ENCODE measurements around the gene SLC36A1.

SLC36A1 gene

GRCh38 chr5:151463137-151464029 is 16.0 kb downstream of the SLC36A1 start:
- Mint-ChIP-seq H3K27ac (no peak overlapping the region), H3K4me1 (no peaks in the 10 kb centered on the region), H3K27me3 (ENCODE audit: low read depth) (no peaks in the 10 kb centered on the region), H3K36me3 (ENCODE audit: low read depth) (peaks cover 26% of the 10 kb centered on the region), H3K4me3 (no peak overlapping the region), H3K9me3 (no peaks in the 10 kb centered on the region)
- TF ChIP-seq, protein P1, sequence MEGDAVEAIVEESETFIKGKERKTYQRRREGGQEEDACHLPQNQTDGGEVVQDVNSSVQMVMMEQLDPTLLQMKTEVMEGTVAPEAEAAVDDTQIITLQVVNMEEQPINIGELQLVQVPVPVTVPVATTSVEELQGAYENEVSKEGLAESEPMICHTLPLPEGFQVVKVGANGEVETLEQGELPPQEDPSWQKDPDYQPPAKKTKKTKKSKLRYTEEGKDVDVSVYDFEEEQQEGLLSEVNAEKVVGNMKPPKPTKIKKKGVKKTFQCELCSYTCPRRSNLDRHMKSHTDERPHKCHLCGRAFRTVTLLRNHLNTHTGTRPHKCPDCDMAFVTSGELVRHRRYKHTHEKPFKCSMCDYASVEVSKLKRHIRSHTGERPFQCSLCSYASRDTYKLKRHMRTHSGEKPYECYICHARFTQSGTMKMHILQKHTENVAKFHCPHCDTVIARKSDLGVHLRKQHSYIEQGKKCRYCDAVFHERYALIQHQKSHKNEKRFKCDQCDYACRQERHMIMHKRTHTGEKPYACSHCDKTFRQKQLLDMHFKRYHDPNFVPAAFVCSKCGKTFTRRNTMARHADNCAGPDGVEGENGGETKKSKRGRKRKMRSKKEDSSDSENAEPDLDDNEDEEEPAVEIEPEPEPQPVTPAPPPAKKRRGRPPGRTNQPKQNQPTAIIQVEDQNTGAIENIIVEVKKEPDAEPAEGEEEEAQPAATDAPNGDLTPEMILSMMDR (IDR thresholded peaks at IDR 0.05; ENCODE audit: unreplicated experiment in 3 of 3): peak; percentile 39 to 62 (median 50)

- no peaks in the 10 kb centered on the region for H3K9me3 Mint-ChIP-seq
- H3K4me1 Mint-ChIP-seq: no peaks in the 10 kb centered on the region
- TF ChIP-seq, protein P1 (IDR thresholded peaks at IDR 0.05; ENCODE audit: unreplicated experiment in 3 of 3): no peak
- H3K36me3 Mint-ChIP-seq (ENCODE audit: low read depth): peaks cover 26% of the 10 kb centered on the region
- H3K27ac Mint-ChIP-seq: no peak overlapping the region
- no peaks in the 10 kb centered on the region for H3K27me3 Mint-ChIP-seq (ENCODE audit: low read depth)
- no peak overlapping the region for H3K4me3 Mint-ChIP-seq
Measured at GRCh38 chr5:151464101-151464500, 16.7 kb downstream of the SLC36A1 start.

GRCh38 chr5:151465476-151465875 is 18.1 kb downstream of the SLC36A1 start:
- Mint-ChIP-seq H3K4me1 (no peaks in the 10 kb centered on the region), H3K36me3 (ENCODE audit: low read depth) (peaks cover 26% of the 10 kb centered on the region), H3K4me3 (no peak overlapping the region), H3K27me3 (ENCODE audit: low read depth) (no peaks in the 10 kb centered on the region), H3K9me3 (no peaks in the 10 kb centered on the region), H3K27ac (no peak overlapping the region)
- TF ChIP-seq, protein P1 (IDR thresholded peaks at IDR 0.05; ENCODE audit: unreplicated experiment in 3 of 3): no peak

- no peaks in the 10 kb centered on the region for H3K27me3 Mint-ChIP-seq (ENCODE audit: low read depth)
- H3K36me3 Mint-ChIP-seq (ENCODE audit: low read depth): peaks cover 30% of the 10 kb centered on the region
- TF ChIP-seq, protein P1 (IDR thresholded peaks at IDR 0.05; ENCODE audit: unreplicated experiment in 3 of 3): no peak
- no peak overlapping the region for H3K27ac Mint-ChIP-seq
- H3K4me3 Mint-ChIP-seq: no peak overlapping the region
- no peaks in the 10 kb centered on the region for H3K9me3 Mint-ChIP-seq
- H3K4me1 Mint-ChIP-seq: no peaks in the 10 kb centered on the region
Measured at GRCh38 chr5:151467576-151467975, 20.2 kb downstream of the SLC36A1 start.

- no peaks in the 10 kb centered on the region for H3K9me3 Mint-ChIP-seq
- H3K27me3 Mint-ChIP-seq (ENCODE audit: low read depth): no peaks in the 10 kb centered on the region
- H3K27ac Mint-ChIP-seq: no peak overlapping the region
- H3K4me1 Mint-ChIP-seq: no peaks in the 10 kb centered on the region
- peaks cover 30% of the 10 kb centered on the region for H3K36me3 Mint-ChIP-seq (ENCODE audit: low read depth)
- TF ChIP-seq, protein P1 (IDR thresholded peaks at IDR 0.05; ENCODE audit: unreplicated experiment in 3 of 3): no peak
- no peak overlapping the region for H3K4me3 Mint-ChIP-seq
Measured at GRCh38 chr5:151469386-151469785, 22.0 kb downstream of the SLC36A1 start.

GRCh38 chr5:151469992-151470391 is 22.6 kb downstream of the SLC36A1 start:
- Mint-ChIP-seq H3K9me3 (no peaks in the 10 kb centered on the region), H3K36me3 (ENCODE audit: low read depth) (peaks cover 28% of the 10 kb centered on the region), H3K4me1 (peaks cover 6% of the 10 kb centered on the region), H3K27me3 (ENCODE audit: low read depth) (no peaks in the 10 kb centered on the region), H3K27ac (no peak overlapping the region), H3K4me3 (no peak overlapping the region)
- TF ChIP-seq, protein P1 (IDR thresholded peaks at IDR 0.05; ENCODE audit: unreplicated experiment in 3 of 3): no peak

Data from nephron (organoid).